ENCODE results near the gene ANXA11. TPM values are rescaled to one million over a fixed set of nuclear protein-coding genes. Genes with fewer than 3 reads are reported as not detected.

The ANXA11 gene
- total and polyA plus RNA-seq, 2 donors (not counting 1 experiment from before 2014, with no cell fraction given), result 124 to 206 TPM

- H3K36me3 ChIP-seq (ENCODE audit: control insufficient read depth, insufficient read depth, low read length), result peaks cover 42% of the 10 kb centered on the region
- no peak overlapping the region for H3K4me3 ChIP-seq (replicated peaks in 1 of 4; ENCODE audit: control extremely low read depth in 1 of 4, insufficient read depth in 1 of 4, low read depth in 3 of 4, low read length in 4 of 4)
- TF ChIP-seq CTCF (conservative IDR thresholded peaks at IDR 0.05 in 1 of 2, IDR thresholded peaks at IDR 0.05 in 1 of 2; ENCODE audit: low read depth in 1 of 2, low read length in 2 of 2) (no peak), EZH2 (IDR thresholded peaks at IDR 0.05; ENCODE audit: low read length, missing control alignments) (no peak)
- H3K27ac ChIP-seq (ENCODE audit: insufficient read depth, low read length), result no peak overlapping the region
- H2AFZ ChIP-seq (ENCODE audit: low read length), result no peak overlapping the region
- peaks cover 14% of the 10 kb centered on the region for H3K4me1 ChIP-seq (ENCODE audit: control insufficient read depth, extremely low read depth, insufficient read depth, low read length)
- DNase-seq (ENCODE audit: low read depth in 2 of 2), result no peak
- H3K4me2 ChIP-seq (ENCODE audit: extremely low read depth, insufficient read depth, low read length), result no peak overlapping the region
- H3K27me3 ChIP-seq (ENCODE audit: control insufficient read depth, insufficient read depth, low read length), result no peaks in the 10 kb centered on the region
- H4K20me1 ChIP-seq (ENCODE audit: control insufficient read depth, extremely low read depth, insufficient read depth, low read length), result no peaks in the 10 kb centered on the region
- no peak overlapping the region for H3K9ac ChIP-seq (ENCODE audit: insufficient read depth, low read length)
- H3K9me3 ChIP-seq (ENCODE audit: control insufficient read depth, insufficient read depth, low read depth, low read length), result no peaks in the 10 kb centered on the region
- H3K79me2 ChIP-seq (ENCODE audit: control insufficient read depth, insufficient read depth, low read length), result peaks cover 86% of the 10 kb centered on the region
Measured at GRCh38 chr10:80171248-80171660, 34.1 kb downstream of the ANXA11 start.

- no peak for DNase-seq (ENCODE audit: low read depth in 2 of 2)
- Histone ChIP-seq H4K20me1 (ENCODE audit: control insufficient read depth, extremely low read depth, insufficient read depth, low read length) (no peaks in the 10 kb centered on the region), H3K9me3 (ENCODE audit: control insufficient read depth, insufficient read depth, low read depth, low read length) (no peaks in the 10 kb centered on the region), H3K79me2 (ENCODE audit: control insufficient read depth, insufficient read depth, low read length) (peaks cover 84% of the 10 kb centered on the region), H3K4me2 (ENCODE audit: extremely low read depth, insufficient read depth, low read length) (no peak overlapping the region), H3K27me3 (ENCODE audit: control insufficient read depth, insufficient read depth, low read length) (no peaks in the 10 kb centered on the region), H3K4me3 (replicated peaks in 1 of 4; ENCODE audit: control extremely low read depth in 1 of 4, insufficient read depth in 1 of 4, low read depth in 3 of 4, low read length in 4 of 4) (no peak overlapping the region), H3K9ac (ENCODE audit: insufficient read depth, low read length) (no peak overlapping the region), H3K27ac (ENCODE audit: insufficient read depth, low read length) (no peak overlapping the region), H3K36me3 (ENCODE audit: control insufficient read depth, insufficient read depth, low read length) (peaks cover 45% of the 10 kb centered on the region), H3K4me1 (ENCODE audit: control insufficient read depth, extremely low read depth, insufficient read depth, low read length) (peaks cover 20% of the 10 kb centered on the region), H2AFZ (ENCODE audit: low read length) (no peak overlapping the region)
- TF ChIP-seq EZH2 (IDR thresholded peaks at IDR 0.05; ENCODE audit: low read length, missing control alignments) (no peak), CTCF (conservative IDR thresholded peaks at IDR 0.05 in 1 of 2, IDR thresholded peaks at IDR 0.05 in 1 of 2; ENCODE audit: low read depth in 1 of 2, low read length in 2 of 2) (no peak)
Measured at GRCh38 chr10:80170641-80171040, 34.7 kb downstream of the ANXA11 start.

- H3K4me2 ChIP-seq (ENCODE audit: extremely low read depth, insufficient read depth, low read length), result no peak overlapping the region
- no peak for DNase-seq (ENCODE audit: low read depth in 2 of 2)
- no peaks in the 10 kb centered on the region for H3K9me3 ChIP-seq (ENCODE audit: control insufficient read depth, insufficient read depth, low read depth, low read length)
- no peak overlapping the region for H3K9ac ChIP-seq (ENCODE audit: insufficient read depth, low read length)
- no peaks in the 10 kb centered on the region for H3K27me3 ChIP-seq (ENCODE audit: control insufficient read depth, insufficient read depth, low read length)
- TF ChIP-seq EZH2 (IDR thresholded peaks at IDR 0.05; ENCODE audit: low read length, missing control alignments) (no peak), CTCF (conservative IDR thresholded peaks at IDR 0.05 in 1 of 2, IDR thresholded peaks at IDR 0.05 in 1 of 2; ENCODE audit: low read depth in 1 of 2, low read length in 2 of 2) (no peak)
- no peak overlapping the region for H3K4me3 ChIP-seq (replicated peaks in 1 of 4; ENCODE audit: control extremely low read depth in 1 of 4, insufficient read depth in 1 of 4, low read depth in 3 of 4, low read length in 4 of 4)
- peaks cover 26% of the 10 kb centered on the region for H3K4me1 ChIP-seq (ENCODE audit: control insufficient read depth, extremely low read depth, insufficient read depth, low read length)
- H3K27ac ChIP-seq (ENCODE audit: insufficient read depth, low read length), result no peak overlapping the region
- H3K36me3 ChIP-seq (ENCODE audit: control insufficient read depth, insufficient read depth, low read length), result peaks cover 48% of the 10 kb centered on the region
- H3K79me2 ChIP-seq (ENCODE audit: control insufficient read depth, insufficient read depth, low read length), result peaks cover 82% of the 10 kb centered on the region
- no peaks in the 10 kb centered on the region for H4K20me1 ChIP-seq (ENCODE audit: control insufficient read depth, extremely low read depth, insufficient read depth, low read length)
- no peak overlapping the region for H2AFZ ChIP-seq (ENCODE audit: low read length)
Measured at GRCh38 chr10:80170026-80170425, 35.3 kb downstream of the ANXA11 start.
